IPS-20b (cell line): ENCODE results near the gene ABCC10.
"Not testable (repeated sequence)": the region's sequence is repeated elsewhere in the genome, so short reads cannot be mapped to it uniquely, and the experiment has no call there.

ENCODE experiments used
- H3K27ac ChIP-seq: one replicate; pipeline ENCODE4 v1.5.1; 2013; ENCODE audit warnings: low read length
- H3K27me3 ChIP-seq: 2 replicates; pipeline ENCODE4 v1.6.1; 2013; ENCODE audit warnings: mild to moderate bottlenecking, low read length, inconsistent platforms; ENCODE audit not compliant: insufficient read depth
- H3K36me3 ChIP-seq: 2 replicates; pipeline ENCODE4 v1.6.1; 2013; ENCODE audit warnings: low read depth, mild to moderate bottlenecking, inconsistent platforms, low read length, moderate library complexity; ENCODE audit not compliant: insufficient read depth
- H3K4me1 ChIP-seq: 2 replicates; pipeline ENCODE4 v1.6.1; 2013; ENCODE audit warnings: mild to moderate bottlenecking, control low read depth, inconsistent platforms, low read length, moderate library complexity; ENCODE audit not compliant: insufficient read depth
- H3K4me3 ChIP-seq: 2 replicates; pipeline ENCODE4 v1.5.1; 2013; ENCODE audit warnings: mild to moderate bottlenecking, low read length, inconsistent platforms
- H3K9ac ChIP-seq: 2 replicates; pipeline ENCODE4 v1.6.1; 2013; ENCODE audit warnings: low read depth, mild to moderate bottlenecking, inconsistent platforms, low read length, moderate library complexity
- H3K9me3 ChIP-seq: 2 replicates; pipeline ENCODE4 v1.6.1; 2013; ENCODE audit warnings: mild to moderate bottlenecking, low read depth, low read length, inconsistent platforms; ENCODE audit not compliant: insufficient read depth

ABCC10 gene

GRCh38 chr6:43427406-43428111 lies at the start of gene ABCC10:
ABCC10 (plus strand) TSS chr6:43427541; CDS start chr6:43427979, 438 bp downstream.
- Histone ChIP-seq H3K9ac (peak within 1 kb of the TSS; percentile 89), H3K27ac (peak within 1 kb of the TSS; percentile 85), H3K9me3 (no peaks in the 10 kb centered on the region), H3K27me3 (no peaks in the 10 kb centered on the region), H3K36me3 (peaks cover 5% of the 10 kb centered on the region; the same call in 1 of the 2 replicates), H3K4me3 (peak within 1 kb of the TSS; percentile 94), H3K4me1 (peaks cover 9% of the 10 kb centered on the region)

GRCh38 chr6:43377710-43378229 lies 49.6 kb upstream of the ABCC10 start:
- Histone ChIP-seq H3K9ac (no peak overlapping the region), H3K27me3 (peaks cover 11% of the 10 kb centered on the region), H3K4me1 (no peaks in the 10 kb centered on the region), H3K9me3 (no peaks in the 10 kb centered on the region), H3K36me3 (no peaks in the 10 kb centered on the region), H3K4me3 (no peak overlapping the region), H3K27ac (no peak overlapping the region)

- H3K36me3 ChIP-seq: no peaks in the 10 kb centered on the region
- no peaks in the 10 kb centered on the region for H3K9me3 ChIP-seq
- no peaks in the 10 kb centered on the region for H3K4me1 ChIP-seq
- H3K27me3 ChIP-seq: peaks cover 11% of the 10 kb centered on the region
- no peak overlapping the region for H3K9ac ChIP-seq
- no peak overlapping the region for H3K27ac ChIP-seq
- no peak overlapping the region for H3K4me3 ChIP-seq
Observed at GRCh38 chr6:43378631-43379030, 48.7 kb upstream of the ABCC10 start.

GRCh38 chr6:43380858-43381257 lies 46.5 kb upstream of the ABCC10 start:
- H3K9me3 ChIP-seq, H3K4me1 ChIP-seq, H3K9ac ChIP-seq, H3K4me3 ChIP-seq, H3K27ac ChIP-seq, H3K36me3 ChIP-seq: not testable (repeated sequence)
- H3K27me3 ChIP-seq: peaks cover 11% of the 10 kb centered on the region

GRCh38 chr6:43383021-43383667 lies 44.2 kb upstream of the ABCC10 start:
- H3K9ac ChIP-seq: no peak overlapping the region
- H3K27ac ChIP-seq: no peak overlapping the region
- H3K36me3 ChIP-seq: no peaks in the 10 kb centered on the region
- no peaks in the 10 kb centered on the region for H3K4me1 ChIP-seq
- H3K9me3 ChIP-seq: no peaks in the 10 kb centered on the region
- no peak overlapping the region for H3K4me3 ChIP-seq
- H3K27me3 ChIP-seq: peaks cover 11% of the 10 kb centered on the region

GRCh38 chr6:43386492-43386891 lies 40.8 kb upstream of the ABCC10 start:
- no peaks in the 10 kb centered on the region for H3K9me3 ChIP-seq
- no peaks in the 10 kb centered on the region for H3K36me3 ChIP-seq
- no peaks in the 10 kb centered on the region for H3K4me1 ChIP-seq
- H3K9ac ChIP-seq: no peak overlapping the region
- no peak overlapping the region for H3K4me3 ChIP-seq
- no peak overlapping the region for H3K27ac ChIP-seq
- H3K27me3 ChIP-seq: no peaks in the 10 kb centered on the region; the same call in 1 of the 2 replicates

- Histone ChIP-seq H3K4me1 (no peaks in the 10 kb centered on the region), H3K9ac (no peak overlapping the region), H3K36me3 (no peaks in the 10 kb centered on the region), H3K27ac (no peak overlapping the region), H3K4me3 (no peak overlapping the region), H3K27me3 (no peaks in the 10 kb centered on the region), H3K9me3 (no peaks in the 10 kb centered on the region)
Observed at GRCh38 chr6:43389730-43390295, 37.5 kb upstream of the ABCC10 start.

GRCh38 chr6:43390753-43391439 lies 36.4 kb upstream of the ABCC10 start:
- not testable (repeated sequence) for H3K36me3 ChIP-seq, H3K9me3 ChIP-seq, H3K27ac ChIP-seq, H3K27me3 ChIP-seq, H3K9ac ChIP-seq, H3K4me3 ChIP-seq, H3K4me1 ChIP-seq

- H3K27me3 ChIP-seq: no peaks in the 10 kb centered on the region
- H3K4me1 ChIP-seq: no peaks in the 10 kb centered on the region
- H3K9me3 ChIP-seq: no peaks in the 10 kb centered on the region
- no peak overlapping the region for H3K27ac ChIP-seq
- H3K4me3 ChIP-seq: no peak overlapping the region
- H3K36me3 ChIP-seq: no peaks in the 10 kb centered on the region
- no peak overlapping the region for H3K9ac ChIP-seq
Observed at GRCh38 chr6:43391440-43392031, 35.8 kb upstream of the ABCC10 start.

GRCh38 chr6:43393133-43393532 lies 34.2 kb upstream of the ABCC10 start:
- H3K36me3 ChIP-seq, H3K9ac ChIP-seq, H3K27me3 ChIP-seq, H3K4me3 ChIP-seq, H3K9me3 ChIP-seq, H3K4me1 ChIP-seq, H3K27ac ChIP-seq: not testable (repeated sequence)

GRCh38 chr6:43393602-43394001 lies 33.7 kb upstream of the ABCC10 start:
- H3K9ac ChIP-seq: no peak overlapping the region
- no peaks in the 10 kb centered on the region for H3K4me1 ChIP-seq
- no peaks in the 10 kb centered on the region for H3K9me3 ChIP-seq
- no peak overlapping the region for H3K4me3 ChIP-seq
- H3K27ac ChIP-seq: no peak overlapping the region
- H3K36me3 ChIP-seq: no peaks in the 10 kb centered on the region
- H3K27me3 ChIP-seq: no peaks in the 10 kb centered on the region
